ENCODE measurements around the gene LIMD2.

LIMD2 gene

DNA sequence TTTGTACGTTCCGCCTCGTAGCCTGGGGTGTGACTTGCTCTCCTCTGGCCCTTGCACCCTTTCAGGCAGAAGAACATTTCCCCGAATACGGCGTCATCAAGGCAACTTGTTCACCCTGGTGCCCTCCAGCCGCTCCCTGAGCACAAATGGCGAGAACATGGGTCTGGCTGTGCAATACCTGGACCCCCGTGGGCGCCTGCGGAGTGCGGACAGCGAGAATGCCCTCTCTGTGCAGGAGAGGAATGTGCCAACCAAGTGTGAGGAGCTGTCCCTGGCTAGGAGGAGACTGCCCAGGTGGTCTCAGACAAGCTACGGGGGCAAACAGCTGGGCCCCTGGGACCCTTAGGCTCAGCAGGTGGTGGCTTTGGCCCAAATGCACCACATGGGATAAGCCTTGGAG lies 10.4 kb downstream of the LIMD2 start:
- Histone ChIP-seq H3K9ac (ENCODE audit: low read length) (no peak overlapping the region), H3K27me3 (ENCODE audit: control insufficient read depth in 1 of 2, insufficient read depth in 2 of 2, low read length in 2 of 2) (no peaks in the 10 kb centered on the region), H3K4me1 (ENCODE audit: insufficient read depth, low read length) (peaks cover 25% of the 10 kb centered on the region), H3K9me3 (ENCODE audit: low read length) (no peaks in the 10 kb centered on the region), H3K27ac (ENCODE audit: low read depth, low read length) (no peak overlapping the region), H3K36me3 (ENCODE audit: insufficient read depth, low read length) (peaks cover 66% of the 10 kb centered on the region), H3K4me3 (ENCODE audit: low read depth in 1 of 2, low read length in 2 of 2) (no peak overlapping the region)

DNA sequence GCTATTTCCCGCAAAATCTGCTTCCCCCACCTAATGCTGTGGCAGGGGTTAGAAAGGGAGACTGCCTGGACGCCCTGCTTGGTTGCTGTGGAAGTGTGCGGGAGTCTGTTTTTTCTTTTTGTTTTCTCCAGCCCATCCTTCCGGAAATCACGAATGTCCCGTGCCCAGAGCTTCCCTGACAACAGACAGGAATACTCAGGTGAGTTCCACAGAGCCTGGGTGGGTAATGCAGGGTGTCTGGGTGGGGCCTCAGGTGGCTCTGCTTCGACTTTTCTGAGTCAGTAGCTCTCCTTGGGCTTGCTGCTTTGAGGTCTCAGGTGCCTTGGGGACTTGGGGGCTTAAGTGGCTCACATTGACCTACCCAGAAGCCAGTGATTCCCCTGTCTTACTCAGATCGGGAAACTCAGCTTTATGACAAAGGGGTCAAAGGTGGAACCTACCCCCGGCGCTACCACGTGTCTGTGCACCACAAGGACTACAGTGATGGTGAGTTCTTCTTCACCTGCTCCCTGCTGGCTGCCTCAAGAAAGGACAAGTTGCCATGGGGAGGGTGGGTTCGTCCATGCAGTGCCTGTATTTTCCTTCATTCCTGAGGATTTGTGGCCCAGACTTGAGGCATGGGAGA lies 11.4 kb downstream of the LIMD2 start:
- no peaks in the 10 kb centered on the region for H3K27me3 ChIP-seq (ENCODE audit: control insufficient read depth in 1 of 2, insufficient read depth in 2 of 2, low read length in 2 of 2)
- no peaks in the 10 kb centered on the region for H3K9me3 ChIP-seq (ENCODE audit: low read length)
- H3K27ac ChIP-seq (ENCODE audit: low read depth, low read length): no peak overlapping the region
- no peak overlapping the region for H3K4me3 ChIP-seq (ENCODE audit: low read depth in 1 of 2, low read length in 2 of 2)
- no peak overlapping the region for H3K9ac ChIP-seq (ENCODE audit: low read length)
- peaks cover 28% of the 10 kb centered on the region for H3K4me1 ChIP-seq (ENCODE audit: insufficient read depth, low read length)
- H3K36me3 ChIP-seq (ENCODE audit: insufficient read depth, low read length): peaks cover 59% of the 10 kb centered on the region

DNA sequence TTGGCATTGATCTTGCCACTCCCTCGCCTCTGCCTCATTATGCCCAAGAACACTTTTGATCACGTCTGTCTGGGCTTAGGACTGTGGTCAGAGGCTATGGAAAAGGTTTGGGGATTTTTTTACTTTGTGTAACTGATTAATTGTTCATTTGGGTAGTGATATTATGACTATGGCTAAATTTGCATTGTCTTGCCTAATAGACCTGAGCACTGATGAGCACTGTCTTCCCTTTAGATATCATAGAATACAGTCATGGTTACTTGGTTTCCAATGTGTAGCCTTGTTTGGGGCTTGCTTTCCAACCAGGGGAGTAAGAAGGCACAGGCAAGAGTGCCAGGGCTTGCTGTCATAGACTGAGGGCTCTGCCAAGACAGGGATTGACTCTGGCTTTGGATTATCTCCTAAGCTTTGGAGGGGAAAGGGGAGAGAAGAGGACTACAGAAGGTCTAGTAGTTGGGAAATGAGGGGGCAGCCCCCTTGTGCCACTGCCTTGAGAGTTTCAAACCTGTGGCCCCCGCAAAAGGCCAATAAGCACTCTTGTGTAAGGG lies 13.7 kb downstream of the LIMD2 start:
- Histone ChIP-seq H3K4me3 (ENCODE audit: low read depth in 1 of 2, low read length in 2 of 2) (no peak overlapping the region), H3K9ac (ENCODE audit: low read length) (no peak overlapping the region), H3K4me1 (ENCODE audit: insufficient read depth, low read length) (peaks cover 49% of the 10 kb centered on the region), H3K27me3 (ENCODE audit: control insufficient read depth in 1 of 2, insufficient read depth in 2 of 2, low read length in 2 of 2) (no peaks in the 10 kb centered on the region), H3K9me3 (ENCODE audit: low read length) (no peaks in the 10 kb centered on the region), H3K36me3 (ENCODE audit: insufficient read depth, low read length) (peaks cover 52% of the 10 kb centered on the region), H3K27ac (ENCODE audit: low read depth, low read length) (peak overlapping the region; percentile 66)

DNA sequence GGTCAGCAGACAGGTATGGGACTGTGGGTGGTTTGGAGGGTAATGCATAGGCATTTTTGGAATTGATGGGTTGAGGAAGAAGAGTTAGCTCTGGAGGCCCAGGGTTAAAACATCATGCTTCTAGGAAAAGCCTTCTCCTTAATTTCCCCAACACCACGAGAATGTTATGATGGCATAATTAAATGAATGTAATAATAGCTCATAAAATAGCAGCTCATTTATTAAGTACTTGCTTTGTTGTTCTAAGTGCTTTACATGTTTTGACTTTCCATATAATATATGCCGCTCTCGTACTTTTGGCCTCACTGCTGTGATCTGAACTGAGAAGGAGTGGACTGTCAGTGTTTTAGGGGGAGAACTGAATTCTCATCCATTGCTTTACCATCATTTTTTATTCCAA lies 14.3 kb downstream of the LIMD2 start:
- Histone ChIP-seq H3K27me3 (ENCODE audit: control insufficient read depth in 1 of 2, insufficient read depth in 2 of 2, low read length in 2 of 2) (no peaks in the 10 kb centered on the region), H3K9ac (ENCODE audit: low read length) (no peak overlapping the region), H3K9me3 (ENCODE audit: low read length) (no peaks in the 10 kb centered on the region), H3K4me1 (ENCODE audit: insufficient read depth, low read length) (peaks cover 56% of the 10 kb centered on the region), H3K36me3 (ENCODE audit: insufficient read depth, low read length) (peaks cover 46% of the 10 kb centered on the region), H3K27ac (ENCODE audit: low read depth, low read length) (peak overlapping the region; percentile 66), H3K4me3 (ENCODE audit: low read depth in 1 of 2, low read length in 2 of 2) (no peak overlapping the region)

DNA sequence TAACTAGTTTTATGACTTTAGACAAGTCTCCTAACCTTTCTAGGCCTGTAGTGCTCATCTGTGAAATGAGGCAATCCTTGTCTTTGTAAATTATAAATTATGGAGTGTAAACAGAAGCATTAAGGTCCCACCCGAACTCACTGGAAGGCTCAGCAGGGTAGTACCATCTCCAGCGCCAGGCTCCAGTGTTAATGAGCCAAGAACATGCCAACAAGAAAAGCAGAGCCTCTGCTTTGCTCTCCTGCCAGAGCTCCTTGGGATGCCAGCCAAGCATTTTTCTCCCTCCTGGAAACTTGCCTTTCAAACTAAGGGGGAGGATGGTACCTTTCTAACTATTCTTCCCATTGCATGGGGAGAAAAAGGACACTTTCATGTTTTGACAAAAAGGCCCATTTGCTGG lies 14.9 kb downstream of the LIMD2 start:
- H3K9ac ChIP-seq (ENCODE audit: low read length): no peak overlapping the region
- peak overlapping the region; percentile 66 for H3K27ac ChIP-seq (ENCODE audit: low read depth, low read length)
- H3K9me3 ChIP-seq (ENCODE audit: low read length): no peaks in the 10 kb centered on the region
- H3K4me1 ChIP-seq (ENCODE audit: insufficient read depth, low read length): peaks cover 61% of the 10 kb centered on the region
- no peaks in the 10 kb centered on the region for H3K27me3 ChIP-seq (ENCODE audit: control insufficient read depth in 1 of 2, insufficient read depth in 2 of 2, low read length in 2 of 2)
- H3K4me3 ChIP-seq (ENCODE audit: low read depth in 1 of 2, low read length in 2 of 2): no peak overlapping the region
- H3K36me3 ChIP-seq (ENCODE audit: insufficient read depth, low read length): peaks cover 43% of the 10 kb centered on the region

DNA sequence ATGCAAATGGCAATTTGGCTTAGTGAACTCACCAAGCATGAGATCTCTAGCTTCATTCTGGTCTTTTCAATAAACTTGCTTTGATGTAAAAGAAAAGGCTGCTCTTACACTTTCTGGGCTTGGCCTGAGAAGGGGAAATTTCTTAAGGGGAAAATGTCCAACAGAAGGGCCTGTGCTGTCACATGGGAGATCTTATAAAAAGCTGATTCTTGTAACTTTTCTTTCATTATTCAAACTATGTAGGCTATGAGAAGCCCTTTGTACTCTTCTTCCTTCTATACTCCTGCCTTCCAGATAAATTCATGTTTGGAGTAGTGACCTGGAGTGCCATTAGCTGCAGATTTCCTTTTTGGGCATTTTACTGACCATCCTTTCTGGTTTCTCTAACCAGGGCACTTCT lies 16.9 kb downstream of the LIMD2 start:
- H3K27me3 ChIP-seq (ENCODE audit: control insufficient read depth in 1 of 2, insufficient read depth in 2 of 2, low read length in 2 of 2): no peaks in the 10 kb centered on the region
- peaks cover 61% of the 10 kb centered on the region for H3K4me1 ChIP-seq (ENCODE audit: insufficient read depth, low read length)
- H3K9me3 ChIP-seq (ENCODE audit: low read length): no peaks in the 10 kb centered on the region
- no peak overlapping the region for H3K27ac ChIP-seq (ENCODE audit: low read depth, low read length)
- peaks cover 27% of the 10 kb centered on the region for H3K36me3 ChIP-seq (ENCODE audit: insufficient read depth, low read length)
- H3K9ac ChIP-seq (ENCODE audit: low read length): no peak overlapping the region
- H3K4me3 ChIP-seq (ENCODE audit: low read depth in 1 of 2, low read length in 2 of 2): no peak overlapping the region

DNA sequence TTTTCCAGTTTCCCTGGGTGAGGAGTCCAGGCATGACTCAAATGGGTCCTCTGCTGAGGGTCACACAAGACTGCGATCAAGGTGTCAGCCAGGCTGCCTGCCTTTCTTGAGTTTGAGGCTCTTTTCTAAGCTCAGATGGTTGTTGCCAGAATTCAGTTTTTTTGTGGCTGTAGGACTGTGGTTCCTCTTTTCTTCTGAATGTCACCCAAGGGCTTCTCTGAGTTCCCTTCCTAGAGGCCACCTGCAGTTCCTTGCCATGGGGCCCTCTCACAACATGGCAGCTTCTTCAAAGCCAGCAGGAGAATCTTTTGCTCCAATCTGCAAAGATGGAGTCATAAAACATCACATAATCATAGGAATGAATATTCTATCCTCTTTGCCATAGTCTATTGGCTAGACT lies 17.5 kb downstream of the LIMD2 start:
- Histone ChIP-seq H3K4me3 (ENCODE audit: low read depth in 1 of 2, low read length in 2 of 2) (no peak overlapping the region), H3K36me3 (ENCODE audit: insufficient read depth, low read length) (peaks cover 28% of the 10 kb centered on the region), H3K4me1 (ENCODE audit: insufficient read depth, low read length) (peaks cover 61% of the 10 kb centered on the region), H3K9ac (ENCODE audit: low read length) (no peak overlapping the region), H3K27me3 (ENCODE audit: control insufficient read depth in 1 of 2, insufficient read depth in 2 of 2, low read length in 2 of 2) (no peaks in the 10 kb centered on the region), H3K27ac (ENCODE audit: low read depth, low read length) (no peak overlapping the region), H3K9me3 (ENCODE audit: low read length) (no peaks in the 10 kb centered on the region)

DNA sequence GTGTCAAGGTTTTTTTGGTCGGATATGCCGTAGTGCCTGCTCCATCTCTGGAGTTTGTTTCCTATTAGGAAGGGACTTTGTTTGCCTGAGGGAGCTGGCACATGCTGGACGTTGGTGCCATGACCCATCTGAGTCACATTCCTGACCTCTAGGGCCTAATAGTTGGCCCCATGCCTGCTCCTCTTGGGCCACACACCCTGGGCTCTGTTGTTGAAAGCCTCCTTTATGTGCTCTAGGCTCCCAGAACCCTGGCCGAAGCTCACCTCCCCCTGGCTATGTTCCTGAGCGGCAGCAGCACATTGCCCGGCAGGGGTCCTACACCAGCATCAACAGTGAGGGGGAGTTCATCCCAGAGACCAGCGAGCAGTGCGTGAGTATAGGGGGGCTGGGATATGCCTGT lies 18.4 kb downstream of the LIMD2 start:
- H3K4me1 ChIP-seq (ENCODE audit: insufficient read depth, low read length): peaks cover 60% of the 10 kb centered on the region
- H3K36me3 ChIP-seq (ENCODE audit: insufficient read depth, low read length): peaks cover 31% of the 10 kb centered on the region
- H3K9ac ChIP-seq (ENCODE audit: low read length): no peak overlapping the region
- H3K9me3 ChIP-seq (ENCODE audit: low read length): no peaks in the 10 kb centered on the region
- no peaks in the 10 kb centered on the region for H3K27me3 ChIP-seq (ENCODE audit: control insufficient read depth in 1 of 2, insufficient read depth in 2 of 2, low read length in 2 of 2)
- no peak overlapping the region for H3K4me3 ChIP-seq (ENCODE audit: low read depth in 1 of 2, low read length in 2 of 2)
- H3K27ac ChIP-seq (ENCODE audit: low read depth, low read length): no peak overlapping the region

DNA sequence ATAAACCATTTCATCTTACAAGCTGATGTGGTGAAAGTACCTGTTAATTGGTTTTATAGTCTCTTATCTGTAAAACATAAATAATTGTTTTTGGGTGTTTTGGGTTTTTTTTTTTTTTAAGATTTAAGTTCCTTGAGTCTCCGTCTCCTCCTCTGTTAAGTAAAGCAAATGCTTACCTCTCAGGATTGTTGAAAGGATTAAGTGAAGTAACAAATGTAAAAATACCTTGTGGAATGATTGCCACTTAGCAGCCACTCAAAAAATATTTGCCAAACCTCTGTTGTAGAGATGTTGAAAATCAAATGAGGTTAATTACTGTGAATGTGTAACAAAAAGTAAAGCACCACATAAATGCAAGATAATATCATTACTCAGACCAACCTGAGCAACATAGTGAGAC lies 19.2 kb downstream of the LIMD2 start:
- Histone ChIP-seq H3K4me1 (ENCODE audit: insufficient read depth, low read length) (peaks cover 60% of the 10 kb centered on the region), H3K9ac (ENCODE audit: low read length) (no peak overlapping the region), H3K9me3 (ENCODE audit: low read length) (no peaks in the 10 kb centered on the region), H3K27ac (ENCODE audit: low read depth, low read length) (no peak overlapping the region), H3K27me3 (ENCODE audit: control insufficient read depth in 1 of 2, insufficient read depth in 2 of 2, low read length in 2 of 2) (no peaks in the 10 kb centered on the region), H3K36me3 (ENCODE audit: insufficient read depth, low read length) (peaks cover 31% of the 10 kb centered on the region), H3K4me3 (ENCODE audit: low read depth in 1 of 2, low read length in 2 of 2) (no peak overlapping the region)

DNA sequence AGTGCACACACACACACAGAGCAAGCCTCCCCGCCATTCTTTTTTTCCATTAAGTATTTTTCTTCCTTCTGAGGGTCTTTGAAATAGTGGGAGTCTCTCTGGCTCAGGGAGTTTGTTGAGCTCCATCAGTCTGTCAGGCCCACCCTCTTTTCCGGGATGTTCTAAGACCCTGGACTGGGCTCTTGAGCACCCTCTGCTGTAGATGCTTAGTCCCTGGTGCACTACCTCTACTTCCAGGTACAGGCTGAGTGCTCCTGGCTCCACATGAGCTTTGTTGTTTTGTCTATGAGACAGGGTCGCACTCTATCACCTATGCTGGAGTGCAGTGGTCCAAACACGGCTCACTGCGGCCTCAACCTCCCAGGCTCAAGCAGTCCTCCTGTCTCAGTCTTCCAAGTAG lies 20.7 kb downstream of the LIMD2 start:
- Histone ChIP-seq H3K36me3 (ENCODE audit: insufficient read depth, low read length) (peaks cover 31% of the 10 kb centered on the region), H3K4me1 (ENCODE audit: insufficient read depth, low read length) (peaks cover 63% of the 10 kb centered on the region), H3K27ac (ENCODE audit: low read depth, low read length) (no peak overlapping the region)

DNA sequence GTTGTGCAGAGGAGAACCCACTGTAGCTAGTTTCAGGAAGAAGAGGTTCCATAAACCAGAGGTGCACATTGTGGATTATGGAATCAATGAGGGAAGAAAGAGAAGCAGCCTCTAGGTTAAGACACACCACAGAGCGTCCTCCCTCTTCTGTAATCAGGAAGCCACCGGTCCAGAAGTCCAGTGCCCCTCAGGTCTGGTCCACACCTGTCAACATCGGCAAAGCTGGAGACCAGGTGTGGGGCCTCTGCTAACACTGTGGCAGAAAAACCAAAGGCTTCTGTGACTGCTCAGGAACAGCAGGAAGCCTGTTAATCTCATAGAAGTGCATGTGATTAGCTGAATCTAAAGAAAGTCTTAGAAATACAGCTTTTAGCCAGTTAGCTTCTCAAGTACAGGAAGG lies 23.3 kb downstream of the LIMD2 start:
- Histone ChIP-seq H3K36me3 (ENCODE audit: insufficient read depth, low read length) (peaks cover 21% of the 10 kb centered on the region), H3K9me3 (ENCODE audit: low read length) (no peaks in the 10 kb centered on the region), H3K9ac (ENCODE audit: low read length) (no peak overlapping the region), H3K4me1 (ENCODE audit: insufficient read depth, low read length) (peaks cover 41% of the 10 kb centered on the region), H3K27ac (ENCODE audit: low read depth, low read length) (no peak overlapping the region), H3K27me3 (ENCODE audit: control insufficient read depth in 1 of 2, insufficient read depth in 2 of 2, low read length in 2 of 2) (no peaks in the 10 kb centered on the region), H3K4me3 (ENCODE audit: low read depth in 1 of 2, low read length in 2 of 2) (no peak overlapping the region)

More for the DNA sequence above, 20.7 kb downstream of the LIMD2 start:
- Histone ChIP-seq H3K4me3 (ENCODE audit: low read depth in 1 of 2, low read length in 2 of 2) (no peak overlapping the region), H3K9me3 (ENCODE audit: low read length) (no peaks in the 10 kb centered on the region), H3K27me3 (ENCODE audit: control insufficient read depth in 1 of 2, insufficient read depth in 2 of 2, low read length in 2 of 2) (no peaks in the 10 kb centered on the region), H3K9ac (ENCODE audit: low read length) (no peak overlapping the region)

All from muscle layer of colon (tissue), 2 donors.